NCI-H2081 (cell line): ENCODE data around the gene SMIM13.
A peak's percentile ranks its signal among the peaks of the same experiment; 100 is the strongest.

Experiments
- DNase-seq, 2 experiments: peaks; one replicate each; lab custom pipeline; 2025; lab: John Stamatoyannopoulos, UW

SMIM13 gene

GRCh38 chr6:11093626-11094410 is at the start of gene SMIM13:
Gene SMIM13 (plus strand): TSS chr6:11093834. CDS start chr6:11094314, 480 bp downstream.
- peak; percentile 96 to 98 for DNase-seq

DNA sequence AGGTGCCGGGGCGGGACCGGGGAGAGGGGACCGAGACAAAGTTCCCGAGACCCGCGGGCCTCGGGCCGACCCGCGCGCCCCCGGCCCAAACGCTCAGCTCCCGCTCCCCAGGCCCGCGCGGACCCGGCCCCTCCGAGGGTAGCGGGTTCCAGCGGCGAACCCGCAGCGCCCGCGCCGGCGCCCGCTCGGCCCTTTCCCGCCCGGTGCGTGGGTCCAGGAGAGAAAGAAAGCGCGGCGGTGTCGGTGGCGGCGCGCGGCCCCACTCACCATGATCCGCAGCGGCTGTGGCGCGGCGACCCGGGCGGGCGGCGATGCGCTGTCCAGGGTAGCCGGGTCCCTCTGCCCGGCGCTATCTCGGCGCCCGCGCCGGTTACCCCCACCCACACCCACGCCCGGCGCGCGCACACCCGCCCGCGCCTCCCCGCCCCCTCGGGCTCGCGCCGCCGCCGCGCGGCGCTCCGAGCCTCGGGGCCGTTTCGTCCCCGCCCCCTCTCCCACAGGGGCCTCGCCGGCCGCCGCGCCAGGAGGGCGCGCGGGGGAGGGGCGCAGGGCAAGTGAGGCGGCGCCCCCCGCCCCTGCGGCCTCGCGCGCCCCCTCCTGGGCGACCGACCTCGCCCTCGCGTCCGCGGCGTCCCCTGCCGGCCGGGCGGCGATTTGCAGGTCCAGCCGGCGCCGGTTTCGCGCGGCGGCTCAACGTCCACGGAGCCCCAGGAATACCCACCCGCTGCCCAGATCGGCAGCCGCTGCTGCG is 49.5 kb upstream of the SMIM13 start, which contains the start of gene ELOVL2:
ELOVL2 (minus strand) TSS at position 345 of the 751 bp plus-strand sequence; CDS start at position 270, 75 bp downstream.
- DNase-seq: peak; percentile 54 to 70

DNA sequence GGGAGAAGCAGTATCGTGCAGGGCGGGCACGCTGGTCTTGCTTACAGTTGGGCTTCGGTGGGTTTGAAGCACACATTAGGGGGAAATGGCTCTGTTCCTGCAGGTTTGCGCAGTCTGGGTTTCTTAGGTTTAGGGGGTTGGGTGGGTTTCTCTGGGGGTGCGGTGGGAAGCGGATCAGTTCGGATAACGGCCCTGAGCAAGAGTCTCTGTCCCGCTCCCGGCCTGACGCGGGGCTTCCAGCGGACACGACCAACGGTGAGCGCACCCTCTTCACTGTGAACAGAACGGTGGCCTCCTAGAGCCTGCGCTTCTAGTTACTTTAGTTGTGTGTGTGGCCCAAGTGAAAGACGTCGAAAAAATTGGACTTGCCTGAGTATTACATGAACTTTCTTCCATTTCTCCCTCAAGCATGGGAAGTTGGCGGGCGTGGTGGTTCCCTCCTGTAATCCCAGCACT is 48.9 kb upstream of the SMIM13 start:
- no peak for DNase-seq

- no peak for DNase-seq
These were observed 42.9 kb upstream of the SMIM13 start for GRCh38 chr6:11050731-11051130.

- DNase-seq: no peak
These were observed 40.3 kb upstream of the SMIM13 start for GRCh38 chr6:11053307-11053706.

- DNase-seq: no peak
These were observed 38.9 kb upstream of the SMIM13 start for GRCh38 chr6:11054722-11055121.

DNA sequence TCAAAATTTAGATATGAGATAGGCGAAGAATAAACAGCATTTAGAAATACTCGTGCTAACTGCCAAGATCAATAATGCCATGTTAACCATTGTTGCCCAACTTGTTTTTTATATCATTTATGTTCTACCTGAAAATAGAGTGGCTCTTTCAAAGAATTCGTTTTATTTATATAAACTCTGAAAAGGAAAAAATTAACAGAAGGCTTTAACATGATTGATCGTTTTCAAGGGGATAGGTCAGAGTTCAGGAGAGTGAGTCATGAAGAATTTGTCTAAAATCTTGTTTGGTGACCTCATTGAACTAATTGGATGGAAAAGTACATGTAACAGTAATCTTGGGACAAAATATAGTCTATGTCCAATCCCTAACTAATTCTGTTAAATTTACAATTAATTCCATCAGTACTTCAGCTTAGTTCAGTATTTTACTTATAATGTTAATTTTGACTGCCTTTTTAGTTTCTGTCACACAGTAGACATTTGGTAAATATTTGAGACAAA is 38.5 kb upstream of the SMIM13 start:
- DNase-seq: no peak

DNA sequence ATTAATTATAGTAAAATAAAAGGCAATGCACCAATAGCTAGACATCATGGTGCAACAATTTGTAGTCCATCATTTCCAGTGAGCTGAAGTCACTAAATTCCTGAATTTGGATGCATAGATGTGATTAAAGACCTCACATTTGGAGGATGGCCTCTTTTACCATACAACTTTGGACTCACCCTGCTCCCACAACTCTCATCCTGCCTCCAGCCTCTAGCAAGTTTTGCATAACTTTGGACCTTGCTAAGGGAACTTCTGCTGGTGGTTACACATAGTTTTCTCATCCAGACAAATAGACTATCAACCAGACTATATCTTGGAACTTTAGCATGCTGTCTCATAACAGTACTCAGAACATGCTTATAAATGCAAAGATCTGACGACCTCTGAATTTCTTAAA is 36.8 kb upstream of the SMIM13 start:
- DNase-seq: no peak

GRCh38 chr6:11058406-11058805 is 35.2 kb upstream of the SMIM13 start:
- no peak for DNase-seq

GRCh38 chr6:11062083-11062482 is 31.6 kb upstream of the SMIM13 start:
- DNase-seq: no peak

- DNase-seq: no peak
These were observed 30.9 kb upstream of the SMIM13 start for GRCh38 chr6:11062715-11063114.

GRCh38 chr6:11064836-11065235 is 28.8 kb upstream of the SMIM13 start:
- DNase-seq: no peak

DNA sequence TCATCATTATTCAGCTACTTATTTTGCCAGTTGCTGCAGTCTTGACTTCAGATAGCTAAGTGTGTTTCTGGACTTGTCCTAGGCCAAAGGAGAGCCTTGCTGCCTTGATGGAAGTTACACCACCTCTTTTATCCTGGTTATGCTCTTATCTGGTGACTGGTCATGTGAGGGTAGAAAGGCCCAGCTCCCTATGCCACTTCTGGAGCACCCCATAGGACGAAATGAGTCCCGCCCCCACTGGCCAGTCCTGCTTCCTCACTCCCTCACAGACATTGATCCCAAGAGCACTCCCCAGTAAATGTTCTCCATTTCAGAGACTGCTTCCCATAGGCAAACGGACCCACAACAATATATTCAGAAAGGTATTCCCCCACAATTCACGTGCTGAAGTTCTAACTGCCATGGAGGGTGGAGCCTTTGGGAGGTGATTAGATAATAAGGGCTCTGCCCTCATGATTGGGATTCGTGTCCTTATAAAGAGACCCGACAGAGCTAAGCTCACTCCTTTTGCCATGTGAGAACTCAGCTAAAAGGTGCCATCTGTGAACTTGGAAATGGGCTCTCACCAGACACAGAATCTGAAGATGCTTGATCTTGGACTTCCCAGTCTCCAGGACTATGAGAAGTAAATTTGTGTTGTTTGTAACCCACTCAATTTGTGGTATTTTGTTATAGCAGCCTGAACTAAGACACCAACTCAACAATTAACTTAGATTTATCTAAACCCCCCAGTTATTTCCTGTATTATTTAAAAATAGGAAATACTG is 28.0 kb upstream of the SMIM13 start:
- no peak for DNase-seq

DNA sequence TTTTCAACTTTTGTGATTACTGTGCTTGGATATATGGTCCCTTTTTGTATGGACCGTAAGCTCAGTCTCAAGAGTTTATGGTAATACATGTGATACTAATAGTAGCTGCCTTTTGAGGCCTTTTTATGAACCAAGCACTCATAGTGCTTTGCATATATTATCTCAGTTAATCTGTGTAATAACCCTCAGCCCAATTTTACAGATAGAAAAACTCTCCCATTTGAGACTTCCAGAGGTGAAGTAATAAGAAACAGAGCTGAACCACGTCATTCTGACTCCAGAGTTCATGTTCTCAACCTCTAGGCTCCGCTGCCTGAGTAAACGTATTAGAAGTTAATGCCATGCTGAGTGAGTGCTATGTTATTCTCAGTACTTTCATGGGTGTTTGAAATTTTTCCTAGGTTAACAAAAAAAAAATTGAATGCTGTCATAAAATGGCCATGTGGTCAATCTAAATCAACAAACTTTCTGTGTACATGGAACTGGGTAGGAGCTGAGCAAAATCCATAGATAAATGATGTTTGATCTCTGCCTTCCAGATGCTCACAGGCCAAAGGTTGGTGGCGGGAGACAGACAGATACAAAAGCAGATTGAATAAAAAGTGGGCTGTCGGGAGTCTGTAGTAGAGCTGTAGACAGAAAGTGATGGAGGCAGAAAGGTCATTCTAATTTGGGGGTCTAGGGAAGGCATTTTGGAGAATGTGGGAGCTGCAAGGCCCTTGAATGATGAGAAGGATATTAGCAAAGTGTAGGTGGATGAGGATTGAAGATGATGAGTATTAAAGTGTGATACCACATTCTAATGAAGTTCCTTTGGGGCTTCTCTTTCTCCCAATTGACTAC is 26.9 kb upstream of the SMIM13 start:
- DNase-seq: no peak

GRCh38 chr6:11067348-11067747 is 26.3 kb upstream of the SMIM13 start:
- DNase-seq: peak in 1 of 2 experiments; percentile 63

GRCh38 chr6:11069760-11070159 is 23.9 kb upstream of the SMIM13 start:
- DNase-seq: no peak

GRCh38 chr6:11072101-11072500 is 21.5 kb upstream of the SMIM13 start:
- no peak for DNase-seq

DNA sequence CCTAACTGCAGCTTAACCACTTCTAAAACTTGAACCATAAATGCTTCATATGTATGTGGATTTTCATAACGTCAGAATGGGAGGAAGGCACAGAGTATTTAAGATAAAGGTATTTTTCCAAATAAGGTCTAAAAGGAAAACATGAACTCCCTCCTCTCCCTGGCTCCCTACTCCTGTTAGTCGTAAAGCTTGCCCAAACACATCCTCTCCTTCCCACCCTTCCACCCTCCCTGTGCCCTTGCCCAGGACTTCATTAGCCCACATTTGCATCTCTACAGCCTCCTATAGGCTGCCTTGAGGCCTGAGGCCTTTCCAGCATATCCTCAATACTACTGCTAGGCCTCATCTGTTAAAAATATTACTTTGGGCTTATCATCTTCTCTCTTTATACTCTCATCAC is 17.1 kb upstream of the SMIM13 start:
- no peak for DNase-seq

DNA sequence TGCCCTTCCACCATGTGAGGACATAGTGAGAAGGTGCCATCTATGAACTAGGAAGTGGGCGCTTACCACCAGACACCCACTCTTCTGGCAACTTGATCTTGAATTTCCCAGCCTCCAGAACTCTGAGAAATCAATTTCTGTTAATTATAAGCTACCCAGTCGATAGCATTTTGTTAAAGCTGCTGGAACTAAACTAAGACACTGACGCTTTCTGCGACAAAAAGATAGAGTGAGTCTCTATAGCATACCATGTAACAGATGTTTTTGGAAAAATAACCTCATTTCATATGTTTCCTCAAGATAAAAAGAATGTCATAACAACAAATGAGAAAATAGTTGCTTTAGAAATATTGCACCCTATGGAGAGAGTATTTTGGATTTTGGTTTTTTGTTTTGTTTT is 15.4 kb upstream of the SMIM13 start:
- DNase-seq: no peak

DNA sequence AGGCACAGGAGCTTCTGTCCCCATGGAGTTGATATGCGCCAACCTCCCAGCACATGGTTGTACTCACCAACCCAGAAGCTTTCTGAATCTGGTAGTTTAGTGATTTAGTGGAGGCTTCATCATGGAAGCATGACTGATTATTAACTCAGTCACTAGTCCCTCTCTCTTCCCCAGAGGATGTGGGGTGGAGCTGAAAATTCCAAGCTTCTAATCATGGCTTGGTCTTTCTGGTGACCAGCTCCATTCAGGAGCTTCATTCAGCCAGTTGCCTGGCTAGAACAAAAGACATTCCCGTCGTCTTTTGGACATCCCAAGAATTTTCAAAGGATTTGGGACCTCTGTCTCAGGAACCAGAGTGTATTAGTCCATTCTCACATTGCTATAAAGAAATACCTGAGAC is 13.3 kb upstream of the SMIM13 start:
- no peak for DNase-seq

DNA sequence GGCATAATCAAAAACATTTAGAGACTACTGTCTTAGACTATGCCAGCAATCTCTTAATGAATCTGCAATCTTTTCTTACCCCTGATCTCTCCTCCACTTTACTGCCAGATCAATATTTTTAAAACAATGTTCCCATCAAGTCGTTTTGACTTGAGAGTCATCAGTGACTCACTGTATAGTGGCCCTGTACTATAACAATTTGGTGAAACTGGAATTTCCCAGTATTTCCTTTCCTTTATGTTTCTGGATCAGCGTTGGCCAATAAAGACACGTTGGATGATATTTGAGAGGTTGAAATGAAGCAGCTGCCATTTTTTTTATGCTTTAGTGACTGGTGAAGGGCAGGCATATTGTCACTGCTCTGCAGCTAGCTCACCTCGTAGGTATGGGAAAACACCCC is 10.1 kb upstream of the SMIM13 start:
- no peak for DNase-seq
